CD1c-positive myeloid dendritic cell (primary cell): ENCODE data around the gene DUOX2.

Source experiments
- DNase-seq: peaks from one replicate; pipeline ENCODE4 v3.0.0-alpha.2; 2016; ENCODE audit errors: extremely low spot score

The DUOX2 gene

GRCh38 chr15:45114076-45114750, at the start of gene DUOX2, which contains the start of gene DUOXA2:
Gene DUOX2 (minus strand): TSS chr15:45114172. CDS start chr15:45113411, 761 bp downstream.
Gene DUOXA2 (plus strand): TSS chr15:45114326. CDS start chr15:45114606, 280 bp downstream.
- DNase-seq = no peak

- no peak for DNase-seq
These were observed 49.5 kb upstream of the DUOX2 start for GRCh38 chr15:45163508-45163856.

- DNase-seq = peak; percentile 81
These were observed 49.0 kb upstream of the DUOX2 start for GRCh38 chr15:45162771-45163507.

- no peak for DNase-seq
These were observed 47.7 kb upstream of the DUOX2 start for GRCh38 chr15:45161666-45162065.

GRCh38 chr15:45157974-45158373, 44.0 kb upstream of the DUOX2 start:
- DNase-seq = peak; percentile 75

- DNase-seq = peak; percentile 79
These were observed 42.9 kb upstream of the DUOX2 start for GRCh38 chr15:45156744-45157455.

- no peak for DNase-seq
These were observed 41.8 kb upstream of the DUOX2 start for GRCh38 chr15:45155739-45156138.

GRCh38 chr15:45151998-45152828, 38.2 kb upstream of the DUOX2 start:
- DNase-seq = no peak

- DNase-seq = no peak
These were observed 37.0 kb upstream of the DUOX2 start for GRCh38 chr15:45150997-45151396.

GRCh38 chr15:45150481-45150880, 36.5 kb upstream of the DUOX2 start:
- DNase-seq = no peak

GRCh38 chr15:45149060-45149459, 35.1 kb upstream of the DUOX2 start:
- DNase-seq = no peak

GRCh38 chr15:45148076-45149059, 34.4 kb upstream of the DUOX2 start:
- DNase-seq = no peak

- DNase-seq = no peak
These were observed 33.6 kb upstream of the DUOX2 start for GRCh38 chr15:45147606-45148005.

- no peak for DNase-seq
These were observed 32.4 kb upstream of the DUOX2 start for GRCh38 chr15:45146405-45146804.

GRCh38 chr15:45144775-45145174, 30.8 kb upstream of the DUOX2 start:
- DNase-seq = no peak

GRCh38 chr15:45143946-45144345, 30.0 kb upstream of the DUOX2 start:
- no peak for DNase-seq

- DNase-seq = no peak
These were observed 29.1 kb upstream of the DUOX2 start for GRCh38 chr15:45143056-45143455.

- DNase-seq = no peak
These were observed 27.4 kb upstream of the DUOX2 start for GRCh38 chr15:45141386-45141785.

- DNase-seq = no peak
These were observed 26.7 kb upstream of the DUOX2 start for GRCh38 chr15:45140557-45141250.

- no peak for DNase-seq
These were observed 25.8 kb upstream of the DUOX2 start for GRCh38 chr15:45139770-45140169.
